GM23338 (cell line): ENCODE data around the gene AGAP1.

ENCODE experiments used
- EZH2 ChIP-seq: fragments of 200-600 bp; sonication (generic); IDR thresholded peaks from one replicate; pipeline ENCODE4 v1.8.0; 2017; ENCODE audit warnings: antibody characterized with exemption, mild to moderate bottlenecking, low read depth; ENCODE audit not compliant: unreplicated experiment
- EZH2phosphoT487 ChIP-seq: fragments of 200-600 bp; sonication (generic); IDR thresholded peaks from one replicate; pipeline ENCODE4 v1.8.1; 2018; ENCODE audit warnings: antibody characterized with exemption; ENCODE audit not compliant: unreplicated experiment
- JUNB ChIP-seq: IDR thresholded peaks from one replicate; pipeline ENCODE4 v1.6.1; 2016; ENCODE audit warnings: antibody characterized with exemption; ENCODE audit not compliant: unreplicated experiment
- POLR2AphosphoS5 ChIP-seq: IDR thresholded peaks from 2 replicates; pipeline ENCODE4 v1.6.1; 2016; ENCODE audit warnings: antibody characterized with exemption, low read depth
- STAT1 ChIP-seq: IDR thresholded peaks from one replicate; pipeline ENCODE4 v1.6.1; 2016; ENCODE audit warnings: antibody characterized with exemption; ENCODE audit not compliant: unreplicated experiment
- TF ChIP-seq, protein P1 (sequence below), 2 experiments: fragments of 200-600 bp in 1 of 2; sonication (generic) in 1 of 2; conservative IDR thresholded peaks; 2 replicates each; pipeline versions ENCODE4 v1.5.1 to v1.6.1; 2016 to 2017; ENCODE audit warnings: antibody characterized with exemption in 2 of 2, low read depth in 2 of 2, mild to moderate bottlenecking in 2 of 2, moderate library complexity in 1 of 2
- TF ChIP-seq, protein P2 (sequence below): IDR thresholded peaks from one replicate; pipeline ENCODE4 v1.6.1; 2018; ENCODE audit warnings: antibody characterized with exemption; ENCODE audit not compliant: unreplicated experiment

- no peak for TF ChIP-seq POLR2AphosphoS5
- TF ChIP-seq, protein P1, sequence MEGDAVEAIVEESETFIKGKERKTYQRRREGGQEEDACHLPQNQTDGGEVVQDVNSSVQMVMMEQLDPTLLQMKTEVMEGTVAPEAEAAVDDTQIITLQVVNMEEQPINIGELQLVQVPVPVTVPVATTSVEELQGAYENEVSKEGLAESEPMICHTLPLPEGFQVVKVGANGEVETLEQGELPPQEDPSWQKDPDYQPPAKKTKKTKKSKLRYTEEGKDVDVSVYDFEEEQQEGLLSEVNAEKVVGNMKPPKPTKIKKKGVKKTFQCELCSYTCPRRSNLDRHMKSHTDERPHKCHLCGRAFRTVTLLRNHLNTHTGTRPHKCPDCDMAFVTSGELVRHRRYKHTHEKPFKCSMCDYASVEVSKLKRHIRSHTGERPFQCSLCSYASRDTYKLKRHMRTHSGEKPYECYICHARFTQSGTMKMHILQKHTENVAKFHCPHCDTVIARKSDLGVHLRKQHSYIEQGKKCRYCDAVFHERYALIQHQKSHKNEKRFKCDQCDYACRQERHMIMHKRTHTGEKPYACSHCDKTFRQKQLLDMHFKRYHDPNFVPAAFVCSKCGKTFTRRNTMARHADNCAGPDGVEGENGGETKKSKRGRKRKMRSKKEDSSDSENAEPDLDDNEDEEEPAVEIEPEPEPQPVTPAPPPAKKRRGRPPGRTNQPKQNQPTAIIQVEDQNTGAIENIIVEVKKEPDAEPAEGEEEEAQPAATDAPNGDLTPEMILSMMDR (conservative IDR thresholded peaks at IDR 0.05; ENCODE audit: low read depth in 2 of 2) = no peak
- TF ChIP-seq STAT1 = no peak
- TF ChIP-seq EZH2 = no peak
- TF ChIP-seq, protein P2, sequence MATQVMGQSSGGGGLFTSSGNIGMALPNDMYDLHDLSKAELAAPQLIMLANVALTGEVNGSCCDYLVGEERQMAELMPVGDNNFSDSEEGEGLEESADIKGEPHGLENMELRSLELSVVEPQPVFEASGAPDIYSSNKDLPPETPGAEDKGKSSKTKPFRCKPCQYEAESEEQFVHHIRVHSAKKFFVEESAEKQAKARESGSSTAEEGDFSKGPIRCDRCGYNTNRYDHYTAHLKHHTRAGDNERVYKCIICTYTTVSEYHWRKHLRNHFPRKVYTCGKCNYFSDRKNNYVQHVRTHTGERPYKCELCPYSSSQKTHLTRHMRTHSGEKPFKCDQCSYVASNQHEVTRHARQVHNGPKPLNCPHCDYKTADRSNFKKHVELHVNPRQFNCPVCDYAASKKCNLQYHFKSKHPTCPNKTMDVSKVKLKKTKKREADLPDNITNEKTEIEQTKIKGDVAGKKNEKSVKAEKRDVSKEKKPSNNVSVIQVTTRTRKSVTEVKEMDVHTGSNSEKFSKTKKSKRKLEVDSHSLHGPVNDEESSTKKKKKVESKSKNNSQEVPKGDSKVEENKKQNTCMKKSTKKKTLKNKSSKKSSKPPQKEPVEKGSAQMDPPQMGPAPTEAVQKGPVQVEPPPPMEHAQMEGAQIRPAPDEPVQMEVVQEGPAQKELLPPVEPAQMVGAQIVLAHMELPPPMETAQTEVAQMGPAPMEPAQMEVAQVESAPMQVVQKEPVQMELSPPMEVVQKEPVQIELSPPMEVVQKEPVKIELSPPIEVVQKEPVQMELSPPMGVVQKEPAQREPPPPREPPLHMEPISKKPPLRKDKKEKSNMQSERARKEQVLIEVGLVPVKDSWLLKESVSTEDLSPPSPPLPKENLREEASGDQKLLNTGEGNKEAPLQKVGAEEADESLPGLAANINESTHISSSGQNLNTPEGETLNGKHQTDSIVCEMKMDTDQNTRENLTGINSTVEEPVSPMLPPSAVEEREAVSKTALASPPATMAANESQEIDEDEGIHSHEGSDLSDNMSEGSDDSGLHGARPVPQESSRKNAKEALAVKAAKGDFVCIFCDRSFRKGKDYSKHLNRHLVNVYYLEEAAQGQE = no peak
- TF ChIP-seq EZH2phosphoT487 = no peak
- TF ChIP-seq JUNB = peak; percentile 45
Observed at GRCh38 chr2:235588750-235589149, 94.9 kb downstream of the AGAP1 start.
